Body of pancreas (tissue), 4 donors: ENCODE measurements around the gene PPP1CA.

ENCODE experiments used
- CTCF ChIP-seq, 7 experiments: fragments of 450-650 bp in 4 of 7; fragments of 200-600 bp in 3 of 7; sonication (generic) in 3 of 7; IDR thresholded peaks; one replicate each; pipeline ENCODE4 v1.5.1; 2016 to 2019; ENCODE audit warnings: antibody characterized with exemption in 7 of 7
- POLR2A ChIP-seq, 3 donors: fragments of 450-650 bp; IDR thresholded peaks; one replicate each; pipeline ENCODE4 v1.6.1; 2016; ENCODE audit warnings: antibody characterized with exemption in 3 of 3, mild to moderate bottlenecking in 2 of 3

GRCh38 chr11:67431346-67432249 lies 29.9 kb upstream of the PPP1CA start:
- TF ChIP-seq CTCF (IDR thresholded peaks at IDR 0.05) (no peak), POLR2A (IDR thresholded peaks at IDR 0.05) (no peak)
